ENCODE data around the gene SAMM50. TPM values are rescaled to one million over a fixed set of nuclear protein-coding genes. Genes with fewer than 3 reads are reported as not detected.

Gene SAMM50
- total and polyA plus RNA-seq, 4 experiments from 2014 or later = 33.3 to 72.1 (median 52.6) TPM

Other genes starting within 250 kb of the SAMM50 start
- gene EFCAB6, start 143.1 kb upstream of the SAMM50 start, total RNA-seq = under 1 TPM; 0.84 to 0.91 TPM
- gene EFCAB6, start 143.1 kb upstream of the SAMM50 start, polyA plus RNA-seq = under 1 TPM in 1 of 2 donors, not detected in 1; 0.15 TPM
- gene SULT4A1, start 92.9 kb upstream of the SAMM50 start, total RNA-seq = not detected
- not detected for gene SULT4A1, start 92.9 kb upstream of the SAMM50 start, polyA plus RNA-seq
- gene PNPLA5, start 63.4 kb upstream of the SAMM50 start, total RNA-seq = not detected
- not detected for gene PNPLA5, start 63.4 kb upstream of the SAMM50 start, polyA plus RNA-seq
- gene PNPLA3, start 31.6 kb upstream of the SAMM50 start, total RNA-seq = not detected
- gene PNPLA3, start 31.6 kb upstream of the SAMM50 start, polyA plus RNA-seq = not detected
- gene PARVB, start 68.9 kb downstream of the SAMM50 start, total RNA-seq = 10 to 100 TPM; 14.6 to 17.0 TPM
- 1 to 10 TPM; 3.4 to 5.0 TPM for gene PARVB, start 68.9 kb downstream of the SAMM50 start, polyA plus RNA-seq
- gene PARVG, start 225.5 kb downstream of the SAMM50 start, total RNA-seq = 100 to 1,000 TPM; 191 to 194 TPM
- gene PARVG, start 225.5 kb downstream of the SAMM50 start, polyA plus RNA-seq = 10 to 100 TPM; 39.6 to 53.0 TPM

Measured in CD4-positive, alpha-beta memory T cell (primary cell).